Measurements from ENCODE around the gene ITGA7.

Gene ITGA7

GRCh38 chr12:55700255-55701018 is 7.3 kb downstream of the ITGA7 start:
- no peak for TF ChIP-seq CTCF (IDR thresholded peaks at IDR 0.05; ENCODE audit: low read depth, low read length)
- no peak for DNase-seq (ENCODE audit: extremely low read depth, low read depth)

DNA sequence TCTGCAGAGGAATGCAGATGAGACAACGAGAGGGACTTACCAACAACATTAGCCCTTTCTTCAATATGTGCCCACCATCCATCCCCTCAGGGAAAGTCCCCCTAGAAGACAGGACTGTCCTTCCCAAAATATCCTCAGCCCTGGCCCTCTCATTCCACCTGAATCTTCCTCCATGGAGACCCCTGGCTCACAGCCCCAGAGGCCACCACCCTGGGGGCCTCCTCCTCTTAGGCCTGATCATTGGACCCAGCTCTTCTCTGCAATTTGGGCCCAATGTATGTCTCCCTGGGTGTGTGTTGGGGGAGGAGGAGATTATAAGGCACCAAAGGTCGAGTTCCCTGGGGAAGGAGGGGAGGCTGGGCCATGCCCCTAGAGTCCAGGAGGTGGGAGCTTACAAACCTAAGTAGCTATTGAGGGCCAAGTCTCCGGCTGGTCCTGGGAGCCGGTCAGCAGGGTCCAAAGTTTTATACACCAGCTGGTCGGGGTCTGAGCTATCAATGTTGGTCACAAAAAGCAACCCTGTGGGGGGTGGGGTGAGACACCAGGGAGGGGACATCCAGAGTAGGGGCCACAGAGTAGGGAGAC is 8.1 kb downstream of the ITGA7 start:
- no peak for TF ChIP-seq CTCF (IDR thresholded peaks at IDR 0.05; ENCODE audit: low read depth, low read length)
- DNase-seq (ENCODE audit: extremely low read depth, low read depth): no peak

GRCh38 chr12:55698965-55699364 is 8.7 kb downstream of the ITGA7 start:
- TF ChIP-seq CTCF (IDR thresholded peaks at IDR 0.05; ENCODE audit: low read depth, low read length): no peak

DNA sequence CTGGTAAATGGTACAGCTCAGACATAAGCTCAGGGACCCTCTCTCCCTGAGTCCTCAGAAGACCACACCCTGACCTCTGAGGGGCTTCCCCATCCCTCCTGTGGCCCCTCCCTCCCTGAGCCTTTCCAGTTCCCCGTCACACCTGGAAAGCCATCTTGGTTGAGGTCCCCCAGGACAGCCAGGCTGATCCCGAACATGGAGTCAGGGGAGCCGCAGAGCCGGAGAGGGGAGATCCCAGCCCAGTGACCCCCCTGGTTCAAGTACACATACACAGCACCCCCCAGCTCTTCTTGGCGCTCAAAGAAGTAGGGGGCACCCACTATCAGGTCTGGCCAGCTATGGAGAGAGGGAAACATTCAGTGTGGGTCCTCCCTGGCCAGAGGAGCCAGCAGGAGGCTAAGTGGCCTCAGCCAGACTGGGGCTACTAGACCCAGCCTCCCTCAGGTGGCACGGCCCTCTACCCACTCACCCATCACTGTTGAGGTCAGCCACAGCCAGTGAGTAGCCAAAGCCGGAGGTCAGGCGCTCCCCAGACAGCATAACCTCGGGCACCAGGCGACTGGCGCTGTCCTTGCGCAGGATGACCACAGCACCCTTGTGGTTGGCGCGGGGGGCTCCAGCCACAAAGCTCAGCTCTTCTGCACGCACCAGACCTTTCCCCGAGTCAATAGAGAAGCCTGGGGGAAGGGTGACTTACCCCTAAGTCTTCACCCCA is 9.3 kb downstream of the ITGA7 start:
- TF ChIP-seq CTCF (IDR thresholded peaks at IDR 0.05; ENCODE audit: low read depth, low read length): no peak
- DNase-seq (ENCODE audit: extremely low read depth, low read depth): no peak

More at GRCh38 chr12:55698965-55699364, 8.7 kb downstream of the ITGA7 start:
- no peak for DNase-seq (ENCODE audit: extremely low read depth, low read depth)

GRCh38 chr12:55697686-55698085 is 10.0 kb downstream of the ITGA7 start:
- TF ChIP-seq CTCF (IDR thresholded peaks at IDR 0.05; ENCODE audit: low read depth, low read length): no peak
- DNase-seq (ENCODE audit: extremely low read depth, low read depth): no peak

DNA sequence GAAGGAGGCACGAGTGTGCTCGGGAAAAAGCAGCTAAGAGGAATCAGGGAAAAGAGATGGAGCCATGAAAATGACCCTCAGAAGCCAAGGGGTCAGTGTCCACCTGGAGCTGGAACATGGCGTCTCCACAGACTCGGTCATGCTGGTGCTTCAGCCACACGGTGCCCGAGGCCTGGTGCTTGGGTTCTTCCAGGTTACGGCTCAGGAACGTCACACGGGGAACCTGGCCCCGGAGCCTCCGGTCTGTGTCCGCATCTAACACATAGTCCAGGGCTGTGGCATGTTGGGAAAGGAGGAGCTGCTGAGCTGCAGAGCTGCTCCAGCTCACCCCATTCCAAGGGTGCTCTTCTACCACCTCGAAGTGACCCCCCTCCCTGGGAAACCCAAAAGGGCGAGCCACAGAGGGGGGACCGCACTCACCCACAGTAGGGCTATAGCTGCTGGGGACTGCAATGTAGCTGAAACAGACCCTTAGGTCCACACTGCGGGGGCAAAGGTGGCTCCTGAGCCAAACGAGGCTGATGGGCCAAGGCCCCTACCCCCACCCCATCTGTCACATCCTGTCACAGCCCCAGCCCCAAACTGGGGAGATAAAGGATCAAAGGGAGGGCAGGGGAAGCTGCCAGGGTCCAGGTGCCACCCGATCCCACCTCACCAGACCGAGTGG is 10.8 kb downstream of the ITGA7 start:
- no peak for DNase-seq (ENCODE audit: extremely low read depth, low read depth)

More for the DNA sequence above, 10.8 kb downstream of the ITGA7 start:
- no peak for TF ChIP-seq CTCF (IDR thresholded peaks at IDR 0.05; ENCODE audit: low read depth, low read length)
